GM21381 (cell line): ENCODE results near the gene AFTPH.
"Not testable (repeated sequence)": the region's sequence is repeated elsewhere in the genome, so short reads cannot be mapped to it uniquely, and the experiment has no call there.

Source experiments
- ATAC-seq: cut with Tn5 transposase; IDR thresholded peaks from one replicate; pipeline ENCODE4 v1.9.1; 2021; ENCODE audit warnings: mild to moderate bottlenecking, moderate library complexity; ENCODE audit not compliant: unreplicated experiment

Gene AFTPH

GRCh38 chr2:64498438-64498837 is 25.7 kb upstream of the AFTPH start:
- ATAC-seq: no peak

DNA sequence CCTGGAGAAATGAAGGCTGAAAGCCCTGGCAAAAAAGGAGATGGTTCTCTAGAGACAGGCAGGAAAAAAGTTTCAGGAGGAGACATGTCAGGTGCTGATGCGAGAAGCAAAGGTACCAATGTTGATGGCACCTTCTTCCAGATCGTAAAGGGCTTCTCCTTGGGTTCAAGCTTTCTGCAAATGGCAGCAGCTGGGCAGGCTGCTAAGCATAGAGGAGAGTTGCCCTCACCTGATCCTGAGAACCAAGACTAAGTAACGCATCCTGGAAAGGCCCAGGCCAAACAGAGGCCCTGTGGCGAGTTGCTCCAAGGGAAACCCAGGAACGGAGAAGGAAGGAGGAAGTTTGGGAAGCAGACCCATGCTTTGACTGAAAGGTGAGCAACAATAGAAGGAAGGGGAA is 23.6 kb upstream of the AFTPH start:
- ATAC-seq: no peak

GRCh38 chr2:64501946-64502345 is 22.2 kb upstream of the AFTPH start:
- ATAC-seq: no peak

- ATAC-seq: no peak
Observed at GRCh38 chr2:64502860-64503259, 21.3 kb upstream of the AFTPH start.

- no peak for ATAC-seq
Observed at GRCh38 chr2:64504774-64505720, 19.1 kb upstream of the AFTPH start.

DNA sequence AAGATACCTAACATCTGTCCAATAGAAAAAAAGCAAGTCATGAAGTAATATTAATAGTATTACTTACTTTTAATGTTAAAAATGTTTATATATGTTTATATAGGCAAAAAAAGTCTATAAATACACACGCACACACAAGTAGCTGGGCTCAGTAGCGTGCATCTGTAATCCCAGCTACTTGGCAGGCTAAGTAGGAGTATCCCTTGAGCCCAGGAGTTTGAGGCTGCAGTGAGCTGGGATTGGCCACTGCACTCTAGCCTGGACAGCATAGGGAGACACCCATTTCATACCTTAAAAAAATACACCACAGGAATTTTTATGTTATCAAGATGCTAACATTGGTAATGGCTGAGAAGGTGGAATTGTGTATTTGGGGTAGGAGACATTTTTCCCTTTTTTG is 17.4 kb upstream of the AFTPH start:
- no peak for ATAC-seq

- no peak for ATAC-seq
Observed at GRCh38 chr2:64514008-64514407, 10.1 kb upstream of the AFTPH start.

DNA sequence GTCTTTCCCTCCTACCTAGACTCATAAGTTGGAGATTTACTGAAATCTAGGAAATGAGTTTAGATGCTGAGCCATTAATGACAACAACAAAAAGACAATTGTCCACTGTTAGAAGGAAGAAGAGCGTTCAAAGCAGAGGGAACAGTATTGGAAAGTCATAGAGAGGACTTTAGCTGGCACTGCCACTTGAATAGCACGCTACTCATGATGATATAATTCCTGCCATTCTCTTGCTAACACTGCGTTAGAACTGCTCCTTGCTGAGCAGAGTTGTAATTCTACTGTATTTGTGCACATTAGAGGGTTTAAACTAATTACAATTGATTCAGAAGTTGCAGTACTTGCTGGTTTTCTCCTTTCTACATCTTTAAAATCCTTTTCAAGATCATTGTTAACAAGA is 9.0 kb upstream of the AFTPH start:
- no peak for ATAC-seq

DNA sequence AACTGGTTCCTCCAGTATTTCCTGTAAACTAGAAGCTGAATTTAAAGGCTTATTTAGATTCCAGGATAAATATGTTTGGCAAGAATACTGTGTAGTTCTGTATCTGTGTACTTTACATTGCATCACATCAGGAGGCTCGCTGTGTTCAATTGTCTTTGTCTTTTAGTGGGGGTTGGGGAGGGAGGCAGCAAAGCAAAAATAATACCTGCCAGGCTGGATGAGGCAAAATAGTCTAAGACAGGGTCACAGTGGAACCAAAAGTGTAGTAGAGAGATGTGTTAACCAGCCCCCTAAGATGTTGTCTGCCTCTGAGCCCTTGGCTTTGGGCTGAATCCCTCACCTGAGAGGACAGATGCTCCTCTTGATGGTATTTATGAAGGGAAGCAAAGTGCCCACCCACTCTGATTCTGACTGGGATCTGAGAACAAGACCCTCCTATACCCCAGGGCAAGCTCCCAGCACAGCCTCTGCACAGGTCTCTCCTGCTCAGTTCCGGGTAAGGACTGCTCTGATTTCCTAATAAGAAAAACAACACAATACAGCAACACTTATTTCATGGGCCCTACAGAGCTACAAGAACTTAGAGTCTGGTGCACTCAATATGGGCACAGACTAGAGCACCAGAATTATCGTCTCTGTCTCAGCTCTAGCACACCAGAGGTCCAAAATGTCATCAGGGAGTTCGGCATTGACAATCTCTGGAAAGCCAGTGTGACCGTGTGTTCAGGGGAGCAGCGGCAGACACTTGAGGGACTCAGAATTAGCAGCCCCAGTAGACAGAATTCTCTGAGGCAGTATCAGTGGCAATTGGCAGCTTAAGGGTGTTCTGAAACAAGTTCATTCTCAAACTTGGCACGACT is 7.2 kb upstream of the AFTPH start:
- ATAC-seq: no peak

GRCh38 chr2:64517511-64517884 is 6.6 kb upstream of the AFTPH start:
- no peak for ATAC-seq

DNA sequence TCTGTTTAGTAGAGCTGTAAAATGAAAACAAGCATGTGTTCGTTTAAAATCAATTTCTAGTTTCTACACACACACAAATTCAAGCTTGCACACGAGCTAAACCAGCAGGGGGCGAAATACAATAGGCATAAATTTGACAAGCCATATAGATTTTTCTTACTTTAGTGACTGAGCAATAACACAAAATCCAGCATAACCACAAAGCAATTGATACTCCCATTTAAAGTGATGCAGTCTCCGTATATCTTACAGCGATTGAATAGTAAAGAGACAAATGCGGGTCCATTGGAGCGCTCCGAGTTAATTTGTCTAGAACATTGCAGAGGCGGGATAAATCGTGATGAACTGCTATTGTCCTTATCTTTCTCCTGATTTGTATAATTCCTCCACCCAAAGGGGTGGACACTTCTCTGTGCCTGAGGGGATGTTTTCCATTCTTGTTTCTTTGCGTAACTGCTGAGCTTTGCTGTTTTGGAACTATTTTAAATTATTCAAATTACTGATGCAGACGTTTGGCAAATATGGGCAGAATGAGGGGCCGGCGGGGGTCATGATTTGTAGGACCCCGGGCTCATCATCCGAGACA is 1.2 kb upstream of the AFTPH start:
- ATAC-seq: no peak

- peak; percentile 6 for ATAC-seq
Observed at GRCh38 chr2:64524604-64525316, 632 bp downstream of the AFTPH start.

GRCh38 chr2:64525317-64525613 is 1.1 kb downstream of the AFTPH start:
- ATAC-seq: no peak

DNA sequence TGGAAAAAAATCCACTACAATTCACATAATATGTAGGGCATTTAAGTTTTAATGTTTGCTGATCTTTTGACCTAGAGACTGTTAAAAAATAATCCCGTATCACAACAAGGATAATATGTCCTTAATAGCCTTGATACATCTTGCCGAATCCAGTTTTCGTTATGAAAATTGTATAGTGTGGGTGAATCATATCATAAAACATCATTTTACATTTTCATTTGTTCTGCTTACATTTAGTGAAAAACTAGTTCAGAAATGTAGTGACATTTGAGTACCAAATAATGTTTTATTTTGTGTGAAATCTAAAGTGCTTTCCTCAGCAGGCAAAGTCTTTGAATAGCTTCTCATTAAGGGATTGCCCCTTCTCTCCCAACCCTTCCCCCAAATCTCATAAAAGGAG is 1.9 kb downstream of the AFTPH start:
- ATAC-seq: no peak

DNA sequence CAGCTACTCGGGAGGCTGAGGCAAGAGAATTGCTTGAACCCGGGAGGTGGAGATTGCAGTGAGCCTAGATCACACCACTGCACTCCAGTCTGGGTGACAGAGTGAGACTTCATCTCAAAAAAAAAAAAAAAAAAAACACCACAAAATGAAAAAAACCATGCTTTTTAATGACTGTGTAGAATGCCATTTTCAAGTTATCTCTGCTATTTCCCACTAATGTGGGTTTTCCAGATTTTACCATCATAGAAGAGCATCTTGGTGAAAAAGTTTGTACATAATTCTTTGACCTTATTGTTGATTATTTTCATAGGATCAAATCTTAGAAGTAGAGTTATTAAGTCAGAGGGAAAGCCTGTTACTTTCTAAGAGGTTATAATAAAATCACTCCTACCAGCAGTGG is 6.8 kb downstream of the AFTPH start:
- not testable (repeated sequence) for ATAC-seq

DNA sequence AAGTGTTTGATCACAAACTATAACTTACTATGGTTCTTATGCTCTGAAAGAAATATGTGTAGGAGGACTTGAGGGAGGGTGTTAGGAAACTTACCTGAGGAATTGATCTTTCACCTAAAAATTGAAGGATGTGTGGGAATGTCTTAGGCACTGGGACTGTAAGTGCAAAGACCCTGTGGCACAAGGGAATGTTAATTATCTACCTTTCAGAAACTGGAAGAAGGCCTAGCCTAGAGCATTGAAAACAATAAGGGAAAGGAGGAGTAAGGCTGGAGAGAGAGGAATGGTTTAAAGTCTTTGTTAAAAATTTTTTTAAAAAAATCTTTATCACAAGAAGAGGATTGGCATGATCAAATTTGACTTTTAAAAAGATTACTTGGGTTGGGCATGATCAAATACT is 7.9 kb downstream of the AFTPH start:
- ATAC-seq: no peak

DNA sequence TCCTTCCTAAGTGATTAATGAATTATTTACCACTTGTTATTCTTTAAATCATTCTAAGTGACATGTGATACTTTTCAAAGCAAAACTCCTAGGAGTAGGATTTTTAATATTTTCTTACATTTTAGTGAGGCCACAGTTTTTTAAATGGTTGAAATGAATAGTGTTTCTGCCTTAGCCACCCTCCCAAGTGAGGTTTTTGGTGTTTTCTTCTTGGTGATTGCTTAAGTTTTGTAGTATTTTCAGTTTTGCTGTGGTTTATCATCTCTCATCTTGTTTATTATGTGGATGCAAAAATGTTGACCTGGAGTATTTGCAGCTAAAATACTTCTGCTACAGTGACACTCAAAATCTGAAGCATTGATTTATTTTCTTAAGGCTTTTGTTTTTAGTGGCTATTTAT is 9.8 kb downstream of the AFTPH start:
- no peak for ATAC-seq

DNA sequence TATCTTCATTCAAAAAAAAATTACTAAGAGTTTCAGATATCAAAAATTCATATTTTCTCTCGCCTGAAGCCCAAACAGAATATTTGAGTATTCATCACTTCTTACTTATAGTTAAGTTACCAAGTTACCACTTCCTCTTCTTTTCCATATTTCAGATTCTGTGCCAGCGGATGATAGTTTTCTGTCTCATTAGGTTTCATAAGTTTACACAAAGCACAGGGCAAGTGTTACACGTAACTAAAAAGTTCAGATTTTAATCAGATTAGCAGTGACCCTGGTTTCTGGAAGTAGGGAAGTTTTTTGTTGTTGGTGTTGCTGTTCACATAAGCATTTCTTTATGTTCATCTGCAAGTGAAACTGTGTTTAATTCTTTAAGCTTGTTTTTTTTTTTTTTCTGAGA is 10.2 kb downstream of the AFTPH start:
- peak; percentile 44 for ATAC-seq

- no peak for ATAC-seq
Observed at GRCh38 chr2:64535024-64535423, 10.9 kb downstream of the AFTPH start.

- no peak for ATAC-seq
Observed at GRCh38 chr2:64537991-64538390, 13.9 kb downstream of the AFTPH start.

DNA sequence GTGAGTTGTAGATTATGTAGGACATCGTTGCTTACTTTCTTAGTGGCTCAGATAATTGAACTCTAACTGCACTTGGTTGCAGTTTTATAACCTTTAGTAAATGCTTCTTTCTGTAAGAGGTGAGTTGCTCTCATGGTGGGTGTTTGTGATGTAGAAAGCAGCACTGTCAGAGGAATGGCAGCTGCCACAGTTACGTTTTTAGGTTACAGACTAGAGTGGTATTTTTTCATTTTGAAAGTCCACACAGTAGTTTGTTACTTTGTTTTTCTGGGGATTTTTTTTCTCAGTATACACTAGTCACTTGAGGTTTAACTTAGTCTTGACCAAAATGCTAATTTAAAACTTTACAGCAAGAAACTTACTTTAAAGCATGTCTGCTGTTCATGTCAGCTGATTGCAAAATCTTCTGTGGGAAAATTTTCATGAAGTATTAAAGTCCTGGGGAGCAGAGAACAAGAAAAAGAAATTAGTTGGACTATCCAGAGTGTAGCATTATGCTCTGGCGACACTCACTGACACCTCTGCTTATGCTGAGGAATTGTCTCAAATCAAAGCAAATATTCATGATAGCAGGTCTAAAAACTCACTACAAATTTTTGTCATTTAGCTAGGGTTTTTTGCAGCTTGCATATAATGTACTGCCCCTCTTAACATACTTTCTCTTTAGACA is 14.8 kb downstream of the AFTPH start:
- peak; percentile 43 for ATAC-seq
